DOHH2 (cell line): ENCODE data around the gene CAMKMT.

ENCODE experiments used
- H3F3A ChIP-seq: fragments of 200-600 bp; sonication (generic), shearing (Covaris generic); 2 replicates; pipeline ENCODE4 v1.6.0; 2016; ENCODE audit warnings: antibody characterized with exemption, mild to moderate bottlenecking; ENCODE audit not compliant: control insufficient read depth, insufficient read depth
- H3K27ac ChIP-seq: fragments of 200-600 bp; sonication (generic); 2 replicates; pipeline ENCODE4 v1.5.1; 2014; ENCODE audit warnings: low read depth, mild to moderate bottlenecking, low read length, moderate library complexity
- H3K27me3 ChIP-seq: fragments of 200-600 bp; sonication (generic); 2 replicates; pipeline ENCODE4 v1.6.1; 2014; ENCODE audit warnings: mild to moderate bottlenecking, low read length, mixed read lengths; ENCODE audit not compliant: control insufficient read depth
- H3K36me3 ChIP-seq: fragments of 200-600 bp; sonication (generic); 2 replicates; pipeline ENCODE4 v1.6.1; 2014; ENCODE audit warnings: mild to moderate bottlenecking, low read length, moderate library complexity, mixed read lengths; ENCODE audit not compliant: control insufficient read depth
- H3K4me1 ChIP-seq: fragments of 200-600 bp; sonication (generic); 2 replicates; pipeline ENCODE4 v1.6.1; 2014; ENCODE audit warnings: mild to moderate bottlenecking, low read length, mixed read lengths; ENCODE audit not compliant: control insufficient read depth
- H3K4me2 ChIP-seq: fragments of 200-600 bp; sonication (generic); 2 replicates; pipeline ENCODE4 v1.6.0; 2014; ENCODE audit warnings: mild to moderate bottlenecking, low read length, moderate library complexity
- H3K4me3 ChIP-seq: fragments of 200-600 bp; sonication (generic); 2 replicates; pipeline ENCODE4 v1.5.1; 2014; ENCODE audit warnings: mild to moderate bottlenecking, low read length, mixed read lengths
- H3K79me2 ChIP-seq: fragments of 200-600 bp; sonication (generic); 2 replicates; pipeline ENCODE4 v1.6.1; 2014; ENCODE audit warnings: mild to moderate bottlenecking, low read length, mixed read lengths; ENCODE audit not compliant: control insufficient read depth
- H3K9me2 ChIP-seq: fragments of 200-600 bp; sonication (generic); replicated peaks from 2 replicates; pipeline ENCODE4 v1.6.1; 2014; ENCODE audit warnings: mild to moderate bottlenecking, low read length, mixed read lengths; ENCODE audit not compliant: control insufficient read depth
- H3K9me3 ChIP-seq: fragments of 200-600 bp; sonication (generic); 2 replicates; pipeline ENCODE4 v1.6.1; 2014; ENCODE audit warnings: antibody characterized with exemption, low read length, mixed read lengths; ENCODE audit not compliant: control insufficient read depth, insufficient read depth
- H4K20me1 ChIP-seq: fragments of 200-600 bp; sonication (generic); 2 replicates; pipeline ENCODE4 v1.6.0; 2014; ENCODE audit warnings: low read depth, mild to moderate bottlenecking, antibody characterized with exemption, low read length, moderate library complexity; ENCODE audit not compliant: control insufficient read depth, insufficient read depth
- CTCF ChIP-seq: fragments of 200-600 bp; sonication (generic); IDR thresholded peaks from one replicate; pipeline ENCODE4 v1.5.1; 2014; ENCODE audit warnings: antibody characterized with exemption, mild to moderate bottlenecking, low read depth, low read length; ENCODE audit not compliant: poor library complexity, severe bottlenecking
- EZH2phosphoT487 ChIP-seq: fragments of 200-600 bp; sonication (generic); IDR thresholded peaks from 2 replicates; pipeline ENCODE4 v1.6.1; 2017; ENCODE audit warnings: borderline replicate concordance, mild to moderate bottlenecking, antibody characterized with exemption, low read length, moderate library complexity, mixed read lengths

The CAMKMT gene

GRCh38 chr2:44723921-44724320, 362.2 kb downstream of the CAMKMT start:
- no peaks in the 10 kb centered on the region for H4K20me1 ChIP-seq
- H3K4me1 ChIP-seq = peaks cover 29% of the 10 kb centered on the region
- TF ChIP-seq CTCF (no peak), EZH2phosphoT487 (no peak)
- no peaks in the 10 kb centered on the region for H3K27me3 ChIP-seq
- no peaks in the 10 kb centered on the region for H3K79me2 ChIP-seq
- no peaks in the 10 kb centered on the region for H3K9me2 ChIP-seq
- H3K27ac ChIP-seq = no peak overlapping the region
- no peaks in the 10 kb centered on the region for H3F3A ChIP-seq
- no peaks in the 10 kb centered on the region for H3K9me3 ChIP-seq
- no peaks in the 10 kb centered on the region for H3K36me3 ChIP-seq
- no peak overlapping the region for H3K4me3 ChIP-seq
- no peak overlapping the region for H3K4me2 ChIP-seq

DNA sequence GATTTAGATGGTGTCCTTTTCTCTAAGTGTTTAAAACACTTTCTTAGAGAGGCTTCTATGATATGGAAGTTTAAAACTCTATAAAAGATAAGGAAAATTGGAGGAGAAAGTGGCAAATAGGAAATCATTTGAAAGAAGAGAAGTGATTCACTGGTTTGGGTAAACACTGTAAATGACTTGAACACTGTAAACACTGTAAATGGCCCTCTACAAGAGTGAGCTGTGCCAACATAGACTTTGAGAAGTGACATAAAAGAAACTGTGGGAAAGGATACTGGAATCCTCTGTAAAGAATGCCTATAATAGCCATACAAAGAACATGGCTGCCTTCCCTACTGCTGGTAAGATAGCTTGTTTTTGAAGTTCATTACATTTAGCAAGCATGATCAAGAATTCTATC, 368.8 kb downstream of the CAMKMT start:
- no peak overlapping the region for H3K4me3 ChIP-seq
- H3K36me3 ChIP-seq = no peaks in the 10 kb centered on the region
- H4K20me1 ChIP-seq = no peaks in the 10 kb centered on the region
- H3K9me3 ChIP-seq = no peaks in the 10 kb centered on the region
- H3K4me1 ChIP-seq = no peaks in the 10 kb centered on the region
- no peaks in the 10 kb centered on the region for H3K79me2 ChIP-seq
- TF ChIP-seq EZH2phosphoT487 (no peak), CTCF (no peak)
- no peaks in the 10 kb centered on the region for H3F3A ChIP-seq
- H3K27ac ChIP-seq = no peak overlapping the region
- H3K9me2 ChIP-seq = no peaks in the 10 kb centered on the region
- H3K27me3 ChIP-seq = no peaks in the 10 kb centered on the region
- H3K4me2 ChIP-seq = no peak overlapping the region

DNA sequence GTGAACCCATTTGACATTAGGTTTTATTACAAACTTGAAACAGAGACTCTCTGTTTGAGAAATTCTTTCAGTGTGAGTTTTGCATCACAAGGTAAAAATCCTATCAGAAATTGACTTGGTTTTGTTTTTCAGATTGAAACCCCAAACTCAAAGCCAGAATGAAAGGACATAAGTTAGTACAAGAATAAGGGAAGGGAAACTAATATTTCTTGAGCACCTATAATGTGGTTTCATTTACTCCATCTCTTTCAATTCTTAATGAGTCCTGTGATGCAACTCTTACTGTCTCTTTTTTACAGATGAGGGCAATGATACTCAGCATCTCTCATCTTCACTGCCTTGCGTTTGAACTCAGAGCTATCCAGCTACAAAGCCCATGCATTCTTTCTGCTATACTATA, 369.8 kb downstream of the CAMKMT start:
- no peaks in the 10 kb centered on the region for H3K79me2 ChIP-seq
- no peaks in the 10 kb centered on the region for H3K4me1 ChIP-seq
- H3K4me3 ChIP-seq = no peak overlapping the region
- no peak overlapping the region for H3K4me2 ChIP-seq
- TF ChIP-seq CTCF (no peak), EZH2phosphoT487 (no peak)
- no peaks in the 10 kb centered on the region for H3F3A ChIP-seq
- no peaks in the 10 kb centered on the region for H3K36me3 ChIP-seq
- no peaks in the 10 kb centered on the region for H3K27me3 ChIP-seq
- no peaks in the 10 kb centered on the region for H3K9me2 ChIP-seq
- no peaks in the 10 kb centered on the region for H4K20me1 ChIP-seq
- no peak overlapping the region for H3K27ac ChIP-seq
- H3K9me3 ChIP-seq = peaks cover 4% of the 10 kb centered on the region
